ENCODE results near the gene TOP3B. TPM values are rescaled to one million over a fixed set of nuclear protein-coding genes. Genes with fewer than 3 reads are reported as not detected.

Gene TOP3B
- total and polyA plus RNA-seq, 10 of the 15 experiments (the other 5 are each of a cell fraction or from before 2014, with no cell fraction given), result 0.60 to 47.3 (median 33.7) TPM

GRCh38 chr22:21952586-21953571, 29.7 kb downstream of the TOP3B start, which contains the start of gene PPM1F (continued):
- TF ChIP-seq TCF3 (IDR thresholded peaks at IDR 0.05; ENCODE audit: borderline replicate concordance, insufficient read depth, low read depth, low read length) (0 out of 2 replicates have a peak, but pooled peaks have one; percentile 21), DPF2 (IDR thresholded peaks at IDR 0.05) (0 out of 2 replicates have a peak, but pooled peaks have one; percentile 50), CBX3 (IDR thresholded peaks at IDR 0.05; ENCODE audit: borderline replicate concordance, low read depth) (no peak), HCFC1 (IDR thresholded peaks at IDR 0.05; ENCODE audit: low read length) (peak; percentile 41; the same call in 1 of the 2 replicates), GATAD2B (conservative IDR thresholded peaks at IDR 0.05; ENCODE audit: low read depth) (peak; percentile 78; the same call in 1 of the 2 replicates), SMARCA5 (IDR thresholded peaks at IDR 0.05) (peak; percentile 90), MAX (IDR thresholded peaks at IDR 0.05; ENCODE audit: low read depth, low read length) (no peak), TCF12 (IDR thresholded peaks at IDR 0.05; ENCODE audit: low read depth, low read length) (peak; percentile 60; the same call in 1 of the 2 replicates), BHLHE40 (IDR thresholded peaks at IDR 0.05; ENCODE audit: borderline replicate concordance in 1 of 2, low read depth in 2 of 2, low read length in 1 of 2) (peak in 1 of 2 experiments; percentile 56; a peak in 2 of 4 replicates), PBX3 (IDR thresholded peaks at IDR 0.05; ENCODE audit: insufficient replicate concordance, low read depth, low read length) (no peak), RB1 (IDR thresholded peaks at IDR 0.05; ENCODE audit: borderline replicate concordance) (peak; percentile 72; the same call in 1 of the 2 replicates), ZNF207 (IDR thresholded peaks at IDR 0.05; ENCODE audit: borderline replicate concordance) (peak; percentile 83), IKZF2 (IDR thresholded peaks at IDR 0.05) (no peak), USF1 (IDR thresholded peaks at IDR 0.05; ENCODE audit: borderline replicate concordance, extremely low read length, insufficient read depth, low read depth, low read length) (no peak), ZNF384 (IDR thresholded peaks at IDR 0.05; ENCODE audit: borderline replicate concordance, low read depth, low read length) (no peak), KLF5 (IDR thresholded peaks at IDR 0.05; ENCODE audit: partially characterized antibody) (peak; percentile 27), BMI1 (IDR thresholded peaks at IDR 0.05; ENCODE audit: borderline replicate concordance) (no peak), SMC3 (IDR thresholded peaks at IDR 0.05; ENCODE audit: borderline replicate concordance, low read length) (peak; percentile 68), RAD21 (IDR thresholded peaks at IDR 0.05; ENCODE audit: insufficient read depth, low read depth, low read length) (peak; percentile 75), SPI1 (IDR thresholded peaks at IDR 0.05; ENCODE audit: borderline replicate concordance, insufficient read depth, low read depth, low read length) (peak; percentile 67; the same call in 1 of the 2 replicates), NKRF (conservative IDR thresholded peaks at IDR 0.05) (peak; percentile 87)
- TF ChIP-seq, protein P1, sequence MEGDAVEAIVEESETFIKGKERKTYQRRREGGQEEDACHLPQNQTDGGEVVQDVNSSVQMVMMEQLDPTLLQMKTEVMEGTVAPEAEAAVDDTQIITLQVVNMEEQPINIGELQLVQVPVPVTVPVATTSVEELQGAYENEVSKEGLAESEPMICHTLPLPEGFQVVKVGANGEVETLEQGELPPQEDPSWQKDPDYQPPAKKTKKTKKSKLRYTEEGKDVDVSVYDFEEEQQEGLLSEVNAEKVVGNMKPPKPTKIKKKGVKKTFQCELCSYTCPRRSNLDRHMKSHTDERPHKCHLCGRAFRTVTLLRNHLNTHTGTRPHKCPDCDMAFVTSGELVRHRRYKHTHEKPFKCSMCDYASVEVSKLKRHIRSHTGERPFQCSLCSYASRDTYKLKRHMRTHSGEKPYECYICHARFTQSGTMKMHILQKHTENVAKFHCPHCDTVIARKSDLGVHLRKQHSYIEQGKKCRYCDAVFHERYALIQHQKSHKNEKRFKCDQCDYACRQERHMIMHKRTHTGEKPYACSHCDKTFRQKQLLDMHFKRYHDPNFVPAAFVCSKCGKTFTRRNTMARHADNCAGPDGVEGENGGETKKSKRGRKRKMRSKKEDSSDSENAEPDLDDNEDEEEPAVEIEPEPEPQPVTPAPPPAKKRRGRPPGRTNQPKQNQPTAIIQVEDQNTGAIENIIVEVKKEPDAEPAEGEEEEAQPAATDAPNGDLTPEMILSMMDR (IDR thresholded peaks at IDR 0.05 in 2 of 3, conservative IDR thresholded peaks at IDR 0.05 in 1 of 3; ENCODE audit: control insufficient read depth in 2 of 3, extremely low read depth in 1 of 3, insufficient read depth in 1 of 3, low read depth in 3 of 3, low read length in 3 of 3), result peak; percentile 78 to 92 (median 87); a peak in 5 of 6 replicates
